H7 (cell line): ENCODE data around the gene ZDHHC1. TPM values are rescaled to one million over a fixed set of nuclear protein-coding genes. Genes with fewer than 3 reads are reported as not detected.

ENCODE experiments used
- DNase-seq: peaks from one replicate; pipeline ENCODE4 v3.0.0; 2012
- H3K27me3 ChIP-seq: 2 replicates; pipeline ENCODE4 v1.6.0; 2011; ENCODE audit warnings: mild to moderate bottlenecking, low read length; ENCODE audit not compliant: control insufficient read depth, insufficient read depth
- H3K36me3 ChIP-seq: replicated peaks from 2 replicates; pipeline ENCODE4 v1.5.1; 2011; ENCODE audit warnings: low read length; ENCODE audit not compliant: control insufficient read depth, insufficient read depth
- H3K4me3 ChIP-seq: 2 replicates; pipeline ENCODE4 v1.5.1; 2011; ENCODE audit warnings: low read depth, mild to moderate bottlenecking, control low read depth, low read length, moderate library complexity; ENCODE audit not compliant: insufficient read depth
- total RNA-seq: library from RNA; depleted of rRNA; stranded (reverse); fragments of >200 nt; shearing (Covaris generic); gene quantifications from 2 replicates; pipeline ENCODE4 v1.2.3, GENCODE V29; 2014

The ZDHHC1 gene
- total RNA-seq, 1 experiment from 2014 or later, result 8.0 TPM

- Histone ChIP-seq H3K27me3 (peaks cover 14% of the 10 kb centered on the region), H3K36me3 (no peaks in the 10 kb centered on the region), H3K4me3 (no peak overlapping the region)
- peak; percentile 69 for DNase-seq
Measured at GRCh38 chr16:67399749-67400704, 16.2 kb downstream of the ZDHHC1 start.

GRCh38 chr16:67399218-67399733 is 17.0 kb downstream of the ZDHHC1 start:
- no peak overlapping the region for H3K4me3 ChIP-seq
- H3K27me3 ChIP-seq, result peaks cover 21% of the 10 kb centered on the region
- no peaks in the 10 kb centered on the region for H3K36me3 ChIP-seq
- peak; percentile 98 for DNase-seq

GRCh38 chr16:67398546-67399217 is 17.6 kb downstream of the ZDHHC1 start:
- Histone ChIP-seq H3K36me3 (no peaks in the 10 kb centered on the region), H3K27me3 (peaks cover 27% of the 10 kb centered on the region), H3K4me3 (no peak overlapping the region)
- peak; percentile 38 for DNase-seq

GRCh38 chr16:67397812-67398545 is 18.3 kb downstream of the ZDHHC1 start:
- peaks cover 34% of the 10 kb centered on the region for H3K27me3 ChIP-seq
- H3K36me3 ChIP-seq, result no peaks in the 10 kb centered on the region
- DNase-seq, result peak; percentile 59
- no peak overlapping the region for H3K4me3 ChIP-seq

- no peak overlapping the region for H3K4me3 ChIP-seq
- peaks cover 38% of the 10 kb centered on the region for H3K27me3 ChIP-seq
- H3K36me3 ChIP-seq, result no peaks in the 10 kb centered on the region
- DNase-seq, result peak; percentile 53
Measured at GRCh38 chr16:67397036-67397801, 19.1 kb downstream of the ZDHHC1 start.

GRCh38 chr16:67396159-67397035 is 19.9 kb downstream of the ZDHHC1 start:
- DNase-seq, result peak; percentile 97
- H3K27me3 ChIP-seq, result peaks cover 41% of the 10 kb centered on the region
- no peak overlapping the region for H3K4me3 ChIP-seq
- no peaks in the 10 kb centered on the region for H3K36me3 ChIP-seq

- Histone ChIP-seq H3K27me3 (peaks cover 43% of the 10 kb centered on the region), H3K4me3 (no peak overlapping the region), H3K36me3 (no peaks in the 10 kb centered on the region)
- peak; percentile 71 for DNase-seq
Measured at GRCh38 chr16:67395458-67396158, 20.7 kb downstream of the ZDHHC1 start.

GRCh38 chr16:67395105-67395457 is 21.2 kb downstream of the ZDHHC1 start:
- Histone ChIP-seq H3K27me3 (peaks cover 43% of the 10 kb centered on the region), H3K4me3 (no peak overlapping the region; the same call in 1 of the 2 replicates), H3K36me3 (no peaks in the 10 kb centered on the region)
- no peak for DNase-seq

GRCh38 chr16:67394155-67395104 is 21.8 kb downstream of the ZDHHC1 start:
- DNase-seq, result peak; percentile 84
- Histone ChIP-seq H3K27me3 (peaks cover 43% of the 10 kb centered on the region), H3K36me3 (no peaks in the 10 kb centered on the region), H3K4me3 (peak overlapping the region; percentile 31; the same call in 1 of the 2 replicates)

- Histone ChIP-seq H3K27me3 (peaks cover 41% of the 10 kb centered on the region), H3K4me3 (peak overlapping the region; percentile 31), H3K36me3 (no peaks in the 10 kb centered on the region)
- DNase-seq, result peak; percentile 80
Measured at GRCh38 chr16:67393788-67394154, 22.5 kb downstream of the ZDHHC1 start.

GRCh38 chr16:67393111-67393787 is 23.0 kb downstream of the ZDHHC1 start, which contains the start of gene TPPP3:
TSS of gene TPPP3 (minus strand) at chr16:67393498. CDS start at chr16:67391111, 2,387 bp downstream.
- no peaks in the 10 kb centered on the region for H3K36me3 ChIP-seq
- H3K27me3 ChIP-seq, result peaks cover 41% of the 10 kb centered on the region
- H3K4me3 ChIP-seq, result peak within 1 kb of the TSS; percentile 31
- peak; percentile 96 for DNase-seq
